Adrenal gland (tissue), 12 donors: ENCODE measurements around the gene PLEKHO2. TPM values are rescaled to one million over a fixed set of nuclear protein-coding genes. Genes with fewer than 3 reads are reported as not detected.

Experiments
- DNase-seq, 7 donors: peaks; one replicate each; pipeline ENCODE4 v3.0.0-alpha.2; 2019 to 2020
- H3K27ac ChIP-seq, 5 donors: fragments of 200-600 bp; sonication (generic) in 4 of 5; 1 replicate in 3 of 5; 2 replicates in 2 of 5; pipeline versions ENCODE4 v1.5.1 to v1.8.0; 2016 to 2020; ENCODE audit warnings: mild to moderate bottlenecking in 1 of 5
- H3K27me3 ChIP-seq: fragments of 200-600 bp; 2 replicates; pipeline ENCODE4 v1.8.0; 2021
- H3K36me3 ChIP-seq, 2 donors: fragments of 200-600 bp; replicated peaks in 1 of 2; 1 replicate in 1 of 2; 2 replicates in 1 of 2; pipeline versions ENCODE4 v1.5.1 to v1.8.0; 2018 to 2022
- H3K4me1 ChIP-seq, 2 donors: fragments of 200-600 bp; replicated peaks in 1 of 2; 1 replicate in 1 of 2; 2 replicates in 1 of 2; pipeline versions ENCODE4 v1.5.1 to v1.8.0; 2018 to 2021
- H3K4me3 ChIP-seq, 4 donors: fragments of 200-600 bp; sonication (generic) in 3 of 4; one replicate each; pipeline ENCODE4 v1.5.1; 2016 to 2018
- H3K9me3 ChIP-seq, 3 donors: fragments of 200-600 bp; sonication (generic) in 1 of 3; replicated peaks in 1 of 3; 1 replicate in 2 of 3; 2 replicates in 1 of 3; pipeline versions ENCODE4 v1.5.1 to v1.8.0; 2016 to 2021
- POLR2A ChIP-seq, 2 donors: fragments of 450-650 bp; IDR thresholded peaks; one replicate each; pipeline ENCODE4 v1.6.1; 2017; ENCODE audit warnings: antibody characterized with exemption in 2 of 2, mild to moderate bottlenecking in 2 of 2, moderate library complexity in 1 of 2
- WGBS, 4 donors: extraction: QIAGEN DNeasy Blood & Tissue Kit in 2 of 4; methylation state at CpG; one replicate each; pipeline versions ENCODE4 v1.1.5 to v1.1.7; 2013 to 2017; 5-methylcytosine and 5-hydroxymethylcytosine counted together
- intact Hi-C, 2 donors: fragments of 100-400 bp; cut with DNase I; formaldehyde crosslinking; loops; one replicate each; pipeline versions ENCODE4 v1.14.1 to v1.15.0; 2022 to 2023
- polyA plus RNA-seq, 3 donors: library from polyadenylated mRNA; stranded (reverse); fragments of 200-250 nt in 2 of 3; fragments of 350-450 nt in 1 of 3; fragmentation: Illumina TruSeq in 1 of 3; extraction: RNeasy Lipid Tissue Mini Kit (QIAGEN cat#74804) in 1 of 3; gene quantifications; one replicate each; pipeline ENCODE4 v1.2.3, GENCODE V29; 2013 to 2014
- total RNA-seq, 9 donors: library from RNA; depleted of rRNA in 4 of 9; stranded (reverse); fragments of >200 nt in 4 of 9; fragments of 120-200 nt in 1 of 9; fragmentation: NEBNext Ultra II Directional in 1 of 9; extraction: Animal tissue kit (Norgen Biotek cat#: 25700) in 1 of 9; gene quantifications; one replicate each; pipeline versions ENCODE4 v1.1.0 to v1.2.4, GENCODE V29; 2013 to 2023
- TF ChIP-seq, protein P1 (sequence below), 6 experiments: fragments of 450-650 bp in 4 of 6; fragments of 200-600 bp in 2 of 6; sonication (generic) in 1 of 6; IDR thresholded peaks; 1 replicate in 5 of 6; 2 replicates in 1 of 6; pipeline versions ENCODE4 v1.5.1 to v1.8.0; 2016 to 2021; ENCODE audit warnings: antibody characterized with exemption in 6 of 6, mild to moderate bottlenecking in 2 of 6, moderate library complexity in 1 of 6
- donor health status: healthy with polysubstance abuse.
- donor health status: Bipolar disorder and iron deficiency.
- donor health status: DM: yes; HTN: yes; CAD: no.
- donor health status: DM: no; HTN: no; CAD: no.
- donor health status: DM: no; HTN: no; CAD: no.
- donor health status: DM: yes; HTN: yes; CAD: no.

Gene PLEKHO2
- total and polyA plus RNA-seq, 12 donors, result 11.7 to 62.9 (median 48.5) TPM

GRCh38 chr15:64842096-64842939, 603 bp downstream of the PLEKHO2 start:
- DNase-seq, result peak in 3 of 7 donors; percentile 52 to 70 (median 61)
- Histone ChIP-seq H3K4me3 (peak overlapping the region; percentile 62 to 97 (median 92)), H3K4me1 (peaks cover 39 to 52% of the 10 kb centered on the region in 2 donors), H3K9me3 (no peaks in the 10 kb centered on the region), H3K27ac (peak overlapping the region; percentile 58 to 97 (median 96)), H3K27me3 (no peaks in the 10 kb centered on the region), H3K36me3 (no peaks in the 10 kb centered on the region)
- 2 to 3% (median 2%) methylated on average over 13 to 26 of the region's 26 CpGs for WGBS, 4 donors
- intact Hi-C loops, result no loop called here
- TF ChIP-seq POLR2A (IDR thresholded peaks at IDR 0.05), result no peak
- TF ChIP-seq, protein P1, sequence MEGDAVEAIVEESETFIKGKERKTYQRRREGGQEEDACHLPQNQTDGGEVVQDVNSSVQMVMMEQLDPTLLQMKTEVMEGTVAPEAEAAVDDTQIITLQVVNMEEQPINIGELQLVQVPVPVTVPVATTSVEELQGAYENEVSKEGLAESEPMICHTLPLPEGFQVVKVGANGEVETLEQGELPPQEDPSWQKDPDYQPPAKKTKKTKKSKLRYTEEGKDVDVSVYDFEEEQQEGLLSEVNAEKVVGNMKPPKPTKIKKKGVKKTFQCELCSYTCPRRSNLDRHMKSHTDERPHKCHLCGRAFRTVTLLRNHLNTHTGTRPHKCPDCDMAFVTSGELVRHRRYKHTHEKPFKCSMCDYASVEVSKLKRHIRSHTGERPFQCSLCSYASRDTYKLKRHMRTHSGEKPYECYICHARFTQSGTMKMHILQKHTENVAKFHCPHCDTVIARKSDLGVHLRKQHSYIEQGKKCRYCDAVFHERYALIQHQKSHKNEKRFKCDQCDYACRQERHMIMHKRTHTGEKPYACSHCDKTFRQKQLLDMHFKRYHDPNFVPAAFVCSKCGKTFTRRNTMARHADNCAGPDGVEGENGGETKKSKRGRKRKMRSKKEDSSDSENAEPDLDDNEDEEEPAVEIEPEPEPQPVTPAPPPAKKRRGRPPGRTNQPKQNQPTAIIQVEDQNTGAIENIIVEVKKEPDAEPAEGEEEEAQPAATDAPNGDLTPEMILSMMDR (IDR thresholded peaks at IDR 0.05), result no peak

- Histone ChIP-seq H3K27ac (peak overlapping the region; percentile 58 to 97 (median 96)), H3K9me3 (no peaks in the 10 kb centered on the region), H3K27me3 (no peaks in the 10 kb centered on the region), H3K4me3 (peak overlapping the region; percentile 62 to 97 (median 92)), H3K36me3 (no peaks in the 10 kb centered on the region), H3K4me1 (peaks cover 39 to 58% of the 10 kb centered on the region in 2 donors)
- DNase-seq, result peak in 6 of 7 donors; percentile 64 to 78 (median 70)
- TF ChIP-seq POLR2A (IDR thresholded peaks at IDR 0.05), result peak; percentile 14 to 32
- TF ChIP-seq, protein P1 (IDR thresholded peaks at IDR 0.05), result no peak
- WGBS, 4 donors, result 5 to 8% (median 7%) methylated on average over 6 to 7 of the region's 7 CpGs
- intact Hi-C loops, result no loop called here
These were observed 1.4 kb downstream of the PLEKHO2 start for GRCh38 chr15:64842986-64843561.

GRCh38 chr15:64843991-64844390, 2.3 kb downstream of the PLEKHO2 start:
- Histone ChIP-seq H3K36me3 (peaks cover 0 to 8% of the 10 kb centered on the region in 2 donors), H3K9me3 (no peaks in the 10 kb centered on the region), H3K27ac (peak overlapping the region; percentile 3 to 97 (median 77)), H3K4me3 (peak overlapping the region in 3 of 4 donors; percentile 7 to 97 (median 92)), H3K27me3 (no peaks in the 10 kb centered on the region), H3K4me1 (peaks cover 39 to 58% of the 10 kb centered on the region in 2 donors)
- intact Hi-C loops, result no loop called here
- no peak for TF ChIP-seq POLR2A (IDR thresholded peaks at IDR 0.05)
- TF ChIP-seq, protein P1 (IDR thresholded peaks at IDR 0.05), result no peak
- no peak for DNase-seq
- 24 to 48% (median 39%) methylated on average over 4 of the region's 4 CpGs for WGBS, 4 donors

DNA sequence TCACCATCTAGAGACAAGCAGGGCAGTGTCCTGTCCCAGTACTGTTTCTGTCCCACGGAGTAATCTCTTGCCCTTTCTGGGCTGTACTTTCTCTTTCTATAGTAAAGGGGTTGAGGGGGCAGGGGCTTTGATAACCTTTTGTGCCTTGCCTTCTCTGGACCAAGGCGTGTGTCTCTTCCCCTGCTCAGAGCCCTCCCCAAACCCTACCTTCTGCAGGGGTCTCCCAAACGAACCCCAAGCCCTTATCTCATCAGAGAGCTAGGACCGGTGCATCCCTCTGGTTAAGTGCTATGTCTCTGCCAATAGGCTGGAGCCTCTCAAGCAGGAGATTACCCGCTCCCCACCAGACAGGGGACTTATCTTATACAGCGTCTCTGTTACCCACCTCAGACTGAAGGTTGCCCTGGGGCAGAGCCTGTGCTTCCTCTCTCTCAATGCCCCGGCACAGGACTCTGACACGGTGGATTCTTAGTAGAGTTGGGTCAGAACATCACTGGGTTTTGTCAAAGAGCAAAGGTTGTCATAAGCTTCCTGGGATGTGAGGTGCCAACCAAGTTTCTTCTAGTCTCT, 2.9 kb downstream of the PLEKHO2 start:
- intact Hi-C loops, result loop anchor here (5.0 kb wide), 2 partner anchors 53 to 68 kb away; partner anchors contain the start of gene ANKDD1A (in 1 of the 2)
- Histone ChIP-seq H3K27me3 (no peaks in the 10 kb centered on the region), H3K4me1 (peaks cover 39 to 58% of the 10 kb centered on the region in 2 donors), H3K36me3 (peaks cover 0 to 15% of the 10 kb centered on the region in 2 donors), H3K9me3 (no peaks in the 10 kb centered on the region), H3K4me3 (peak overlapping the region in 1 of 4 donors; percentile 92), H3K27ac (peak overlapping the region; percentile 3 to 97 (median 77))
- peak in 1 of 7 donors; percentile 32 for DNase-seq
- 17 to 26% (median 22%) methylated on average over 8 of the region's 8 CpGs for WGBS, 4 donors
- TF ChIP-seq, protein P1 (IDR thresholded peaks at IDR 0.05), result no peak
- TF ChIP-seq POLR2A (IDR thresholded peaks at IDR 0.05), result no peak
